ENCODE data around the gene ACIN1. TPM values are rescaled to one million over a fixed set of nuclear protein-coding genes. Genes with fewer than 3 reads are reported as not detected.
A peak's percentile ranks its signal among the peaks of the same experiment; 100 is the strongest.

Gene ACIN1
- total and polyA plus RNA-seq, 2 of the 13 experiments (the other 11 are each of a cell fraction or from before 2014, with no cell fraction given): 165 to 183 TPM

GRCh38 chr14:23033801-23034497, 61.0 kb downstream of the ACIN1 start (continued):
- TF ChIP-seq MNT (IDR thresholded peaks at IDR 0.05) (no peak), MAX (IDR thresholded peaks at IDR 0.05) (no peak), THAP7 (CRISPR knock-in tag; IDR thresholded peaks at IDR 0.05) (peak; percentile 13; the same call in 1 of the 2 replicates), ZNF251 (CRISPR knock-in tag; IDR thresholded peaks at IDR 0.05) (no peak), ZNF747 (CRISPR knock-in tag; IDR thresholded peaks at IDR 0.05; ENCODE audit: borderline replicate concordance) (0 out of 2 replicates have a peak, but pooled peaks have one; percentile 9), YEATS2 (CRISPR knock-in tag; IDR thresholded peaks at IDR 0.05; ENCODE audit: borderline replicate concordance) (0 out of 2 replicates have a peak, but pooled peaks have one; percentile 30), FOXO4 (CRISPR knock-in tag; conservative IDR thresholded peaks at IDR 0.05) (0 out of 2 replicates have a peak, but pooled peaks have one; percentile 96), MTF2 (CRISPR knock-in tag; IDR thresholded peaks at IDR 0.05; ENCODE audit: borderline replicate concordance) (no peak; the same call in 1 of the 2 replicates), TERF1 (CRISPR knock-in tag; IDR thresholded peaks at IDR 0.05) (no peak), AFF4 (CRISPR knock-in tag; IDR thresholded peaks at IDR 0.05) (no peak), ZIK1 (CRISPR knock-in tag; IDR thresholded peaks at IDR 0.05; ENCODE audit: borderline replicate concordance, low read depth) (0 out of 2 replicates have a peak, but pooled peaks have one; percentile 3), ZNF770 (CRISPR knock-in tag; IDR thresholded peaks at IDR 0.05) (0 out of 2 replicates have a peak, but pooled peaks have one; percentile 3), CHCHD3 (CRISPR knock-in tag; IDR thresholded peaks at IDR 0.05) (no peak), ZNF30 (CRISPR knock-in tag; IDR thresholded peaks at IDR 0.05) (0 out of 2 replicates have a peak, but pooled peaks have one; percentile 25), ZNF891 (CRISPR knock-in tag; IDR thresholded peaks at IDR 0.05) (no peak), ZBTB8A (CRISPR knock-in tag; IDR thresholded peaks at IDR 0.05; ENCODE audit: borderline replicate concordance, low read depth) (no peak)

All from HepG2 (cell line).